GM21515 (cell line): ENCODE measurements around the gene SELENOI.

Experiments
- ATAC-seq: cut with Tn5 transposase; IDR thresholded peaks from one replicate; pipeline ENCODE4 v1.9.1; 2021; ENCODE audit not compliant: unreplicated experiment

Gene SELENOI

GRCh38 chr2:26409785-26410184 lies 63.8 kb downstream of the SELENOI start:
- ATAC-seq, result no peak

DNA sequence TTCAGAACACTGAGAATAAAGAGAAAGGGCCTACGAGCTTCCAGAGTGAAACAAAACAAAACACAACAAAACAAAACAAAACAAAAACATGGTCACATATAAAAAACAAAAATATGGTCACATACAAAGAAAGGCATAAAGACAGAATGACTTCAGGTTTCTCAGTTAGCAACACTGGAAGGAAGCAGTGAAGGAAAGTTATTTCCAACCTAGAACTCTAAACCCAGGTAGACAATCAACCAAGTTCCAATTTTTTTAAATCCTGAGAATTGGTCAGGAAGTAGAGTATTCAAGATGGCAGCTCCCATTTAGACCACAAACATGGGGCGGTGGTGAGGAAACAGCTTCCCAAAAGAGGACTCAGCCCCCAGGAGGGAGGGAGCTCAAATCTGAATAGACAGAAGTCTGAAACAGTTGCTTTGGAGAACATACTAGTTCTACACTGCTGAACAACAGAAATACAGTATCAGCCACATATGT lies 64.9 kb downstream of the SELENOI start:
- no peak for ATAC-seq

DNA sequence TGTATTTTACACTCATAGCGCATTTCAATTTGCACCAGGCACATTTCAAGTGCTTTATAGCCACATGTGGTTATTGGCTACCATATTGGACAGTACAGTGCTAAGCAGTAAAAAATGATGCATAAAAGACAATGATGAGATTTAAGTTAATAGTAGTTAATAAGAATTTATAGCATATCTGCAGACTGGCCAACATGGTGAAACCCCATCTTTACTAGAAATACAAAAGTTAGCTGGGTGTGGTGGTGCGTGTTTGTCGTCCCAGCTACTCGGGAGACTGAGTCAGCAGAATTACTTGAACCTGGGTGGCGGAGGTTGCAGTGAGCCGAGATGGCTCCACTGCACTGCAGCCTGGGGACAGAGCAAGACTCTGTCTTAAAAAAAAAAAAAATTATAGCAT lies 65.5 kb downstream of the SELENOI start:
- no peak for ATAC-seq

GRCh38 chr2:26412091-26412673 lies 66.2 kb downstream of the SELENOI start:
- ATAC-seq, result no peak

DNA sequence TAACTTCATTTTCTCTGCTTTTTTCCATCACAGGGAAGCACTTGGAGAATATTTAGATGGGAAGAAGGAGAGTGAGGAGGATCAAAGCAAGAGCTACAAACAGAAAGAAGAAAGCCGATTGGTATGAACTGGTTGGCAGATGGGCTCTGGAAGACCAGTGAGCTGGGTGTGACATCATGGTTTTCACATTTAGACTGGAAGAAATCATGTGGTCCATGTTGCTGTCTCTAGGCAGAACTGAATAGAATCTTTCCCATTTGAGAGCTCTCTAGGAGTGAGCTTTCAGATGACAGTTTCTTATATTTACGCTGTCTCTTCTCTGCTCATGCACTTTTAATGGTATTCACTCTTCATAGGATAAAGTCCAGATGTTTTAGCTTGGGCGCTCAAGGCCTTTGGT lies 68.4 kb downstream of the SELENOI start:
- no peak for ATAC-seq

GRCh38 chr2:26421961-26422360 lies 76.0 kb downstream of the SELENOI start:
- ATAC-seq, result no peak

DNA sequence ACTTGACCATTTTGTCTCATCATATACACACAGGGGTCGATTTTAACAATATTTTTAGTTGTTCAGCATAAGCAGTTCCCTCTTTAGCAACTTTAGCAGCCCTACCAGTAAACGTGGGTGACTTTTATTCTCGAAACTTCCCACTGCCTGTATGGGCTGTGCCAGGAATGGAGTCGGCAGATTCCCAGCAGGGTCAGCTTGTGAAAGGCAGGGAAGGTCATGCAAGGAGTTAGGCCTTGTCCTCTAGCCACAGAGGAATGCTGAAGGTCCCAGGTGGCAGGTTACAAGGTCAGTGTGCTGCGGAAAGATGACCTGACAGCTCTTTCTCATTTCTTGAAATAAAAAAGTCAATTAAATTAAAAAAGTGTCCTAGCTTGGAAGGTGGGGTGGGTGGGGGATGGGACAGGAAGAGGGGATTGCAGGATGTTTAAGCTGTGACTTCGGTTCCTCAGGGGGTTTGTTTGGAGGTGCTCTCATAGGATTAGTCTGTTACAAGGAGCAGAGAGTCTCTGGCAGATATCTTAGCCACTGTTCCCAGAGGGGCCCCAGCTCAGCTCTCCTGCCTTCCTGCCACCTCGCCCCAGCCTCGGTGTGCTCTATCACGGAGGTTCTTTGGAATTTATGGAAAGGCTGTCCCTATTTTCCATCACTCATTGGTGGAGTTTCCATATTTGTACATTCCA lies 77.1 kb downstream of the SELENOI start:
- no peak for ATAC-seq

- no peak for ATAC-seq
Observed at GRCh38 chr2:26423750-26424149, 77.8 kb downstream of the SELENOI start.

GRCh38 chr2:26424221-26424620 lies 78.3 kb downstream of the SELENOI start:
- ATAC-seq, result no peak

DNA sequence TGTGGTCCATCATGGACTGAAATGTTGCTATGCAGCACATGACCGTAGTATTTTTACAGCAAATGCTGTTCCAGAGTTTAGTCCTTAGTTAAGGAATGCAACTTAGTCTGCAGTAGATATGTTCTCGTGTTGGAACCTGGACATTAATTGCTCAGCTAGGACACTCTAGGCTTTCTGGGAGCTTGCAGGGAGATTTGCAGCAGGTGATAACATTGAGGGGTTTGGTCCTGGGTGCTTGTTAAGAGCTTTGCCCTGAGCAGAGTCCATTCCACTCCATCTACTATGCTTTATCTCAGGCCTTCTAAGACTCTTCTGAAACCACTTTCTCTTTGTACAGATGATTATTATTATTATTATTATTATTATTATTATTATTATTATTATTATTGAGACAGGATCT lies 82.9 kb downstream of the SELENOI start:
- ATAC-seq, result no peak

- no peak for ATAC-seq
Observed at GRCh38 chr2:26429779-26430578, 84.0 kb downstream of the SELENOI start.

DNA sequence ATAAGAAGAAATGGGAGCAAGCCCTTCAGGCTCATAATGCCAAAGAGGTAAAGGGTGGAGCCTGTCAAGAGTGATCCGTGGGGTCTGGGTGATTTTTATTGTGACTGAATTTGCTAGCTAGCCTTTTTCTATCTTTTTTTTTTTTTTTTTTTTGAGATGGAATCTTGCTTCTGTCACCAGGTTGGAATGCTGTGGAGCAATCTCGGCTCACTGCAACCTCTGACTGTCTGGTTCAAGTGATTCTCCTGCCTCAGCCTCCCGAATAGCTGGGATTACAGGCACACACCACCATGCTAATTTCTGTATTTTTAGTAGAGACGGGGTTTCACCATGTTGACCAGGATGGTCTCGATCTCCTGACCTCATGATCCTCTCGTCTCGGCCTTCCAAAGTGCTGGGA lies 84.9 kb downstream of the SELENOI start:
- no peak for ATAC-seq

DNA sequence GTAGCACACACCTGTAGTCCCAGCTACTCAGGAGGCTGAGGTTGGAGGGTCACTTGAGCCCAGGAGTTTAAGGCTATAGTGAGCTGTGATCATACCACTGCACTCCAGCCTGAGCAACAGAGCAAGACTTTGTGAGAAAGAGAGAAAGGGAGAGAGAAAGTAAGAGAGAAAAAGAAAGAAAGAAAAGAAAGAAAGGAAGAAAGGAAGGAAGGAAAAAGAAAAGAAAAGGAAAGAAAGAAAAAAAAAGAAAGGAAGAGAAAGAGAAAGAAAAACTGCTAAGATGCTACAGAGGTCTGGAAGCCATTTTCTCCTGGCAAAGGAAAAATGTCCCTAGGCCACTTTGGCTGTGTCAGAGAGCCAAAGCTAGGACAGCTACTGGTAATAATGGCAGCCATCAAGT lies 86.4 kb downstream of the SELENOI start:
- no peak for ATAC-seq

DNA sequence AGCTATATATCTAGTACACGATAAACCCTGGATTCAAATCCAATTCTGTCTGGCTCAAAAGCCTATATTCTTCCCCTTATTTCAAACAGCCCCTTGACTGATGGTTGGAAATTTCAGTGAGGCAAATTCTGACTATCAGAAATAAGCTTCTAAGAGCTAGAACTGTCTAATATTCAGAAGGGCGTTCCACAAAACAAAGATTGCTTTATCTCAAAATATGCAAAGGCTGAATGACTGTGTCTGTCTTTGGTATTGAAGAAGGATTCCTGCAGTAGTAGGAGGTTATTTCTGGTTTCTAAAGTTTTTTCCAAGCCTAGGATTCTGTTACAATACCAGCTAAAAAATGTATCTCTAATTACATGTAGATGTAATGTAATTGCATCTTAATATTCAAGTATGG lies 86.9 kb downstream of the SELENOI start:
- ATAC-seq, result no peak

DNA sequence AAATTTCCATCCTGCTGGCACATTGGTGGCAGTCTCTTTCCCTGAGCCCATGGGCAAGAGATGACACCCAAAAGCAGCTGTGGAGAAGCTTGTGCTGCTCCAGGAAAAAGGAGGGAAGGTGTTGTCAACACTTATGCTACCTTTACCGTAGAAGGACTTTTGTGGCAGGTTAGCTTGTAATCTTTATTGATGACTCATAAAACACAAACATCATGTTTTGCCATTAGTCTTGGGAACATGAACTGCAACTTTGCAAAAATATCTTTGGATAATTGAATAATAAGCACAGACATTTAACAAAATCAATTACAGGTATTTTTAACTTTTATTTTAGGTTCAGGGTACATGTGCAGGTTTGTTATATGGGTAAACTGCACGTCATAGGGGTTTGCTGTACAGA lies 89.2 kb downstream of the SELENOI start:
- ATAC-seq, result no peak

- ATAC-seq, result no peak
Observed at GRCh38 chr2:26438526-26438925, 92.6 kb downstream of the SELENOI start.

DNA sequence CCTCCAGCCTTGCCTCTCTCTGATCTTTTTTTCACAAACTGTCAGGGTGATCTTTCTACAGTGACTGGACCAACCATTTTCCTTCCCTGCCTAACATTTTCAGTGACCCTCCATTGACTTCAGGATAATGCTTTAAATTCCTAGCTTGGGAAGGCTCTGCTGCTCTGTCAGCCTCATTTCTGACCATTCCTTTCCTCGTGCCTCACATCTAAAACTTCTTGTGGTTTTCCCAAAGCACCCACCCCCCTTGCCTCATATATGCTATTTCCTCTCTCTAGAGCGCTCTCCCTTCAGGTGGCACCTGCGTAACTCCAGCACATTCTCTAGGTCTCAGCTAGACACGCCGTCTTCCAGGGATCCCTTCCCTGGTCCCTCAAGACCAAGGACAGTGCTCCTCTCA lies 93.0 kb downstream of the SELENOI start:
- ATAC-seq, result no peak

DNA sequence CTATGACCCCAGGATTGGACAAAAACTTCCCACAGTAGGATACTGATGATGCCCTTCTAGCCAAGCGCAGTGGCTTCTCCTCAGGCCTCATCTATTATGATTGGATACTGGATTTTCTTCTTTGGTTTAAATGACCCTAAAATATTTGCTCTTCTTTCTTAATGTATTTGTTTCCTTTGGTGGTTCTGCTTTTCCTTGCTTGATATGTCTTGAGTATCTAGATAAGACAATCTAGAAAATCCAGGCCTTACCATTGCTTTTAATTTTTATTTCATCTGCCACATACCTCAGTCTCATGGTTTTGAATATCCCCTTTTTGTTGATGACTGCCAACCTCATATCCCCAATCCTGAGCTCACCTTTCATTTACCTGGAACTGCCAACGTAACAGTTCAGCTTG lies 96.4 kb downstream of the SELENOI start:
- no peak for ATAC-seq

GRCh38 chr2:26442707-26443106 lies 96.8 kb downstream of the SELENOI start:
- no peak for ATAC-seq

- ATAC-seq, result no peak
Observed at GRCh38 chr2:26444236-26444635, 98.3 kb downstream of the SELENOI start.
